NCI-H774 (cell line): ENCODE results near the gene FOXF1.

Experiments used
- DNase-seq: peaks from one replicate; lab custom pipeline; 2025; lab: John Stamatoyannopoulos, UW

Gene FOXF1

GRCh38 chr16:86505185-86505898 is 5.0 kb upstream of the FOXF1 start:
- no peak for DNase-seq

- no peak for DNase-seq
Observed at GRCh38 chr16:86505899-86506864, 4.1 kb upstream of the FOXF1 start.

- DNase-seq = no peak
Observed at GRCh38 chr16:86507173-86508027, 2.9 kb upstream of the FOXF1 start.

GRCh38 chr16:86508028-86508946 is 2.0 kb upstream of the FOXF1 start:
- no peak for DNase-seq

GRCh38 chr16:86508947-86509758 is 1.2 kb upstream of the FOXF1 start:
- no peak for DNase-seq

- DNase-seq = no peak
Observed at GRCh38 chr16:86509759-86510464, 415 bp upstream of the FOXF1 start.

GRCh38 chr16:86511317-86512161 is 1.2 kb downstream of the FOXF1 start:
- no peak for DNase-seq

GRCh38 chr16:86512301-86512859 is 2.1 kb downstream of the FOXF1 start:
- DNase-seq = no peak

- DNase-seq = no peak
Observed at GRCh38 chr16:86512860-86513470, 2.6 kb downstream of the FOXF1 start.

- no peak for DNase-seq
Observed at GRCh38 chr16:86513471-86514277, 3.3 kb downstream of the FOXF1 start.

GRCh38 chr16:86514481-86515376 is 4.4 kb downstream of the FOXF1 start:
- DNase-seq = no peak

- no peak for DNase-seq
Observed at GRCh38 chr16:86515413-86515776, 5.1 kb downstream of the FOXF1 start.

GRCh38 chr16:86515777-86516622 is 5.7 kb downstream of the FOXF1 start:
- DNase-seq = no peak

GRCh38 chr16:86516623-86517003 is 6.3 kb downstream of the FOXF1 start:
- DNase-seq = no peak

- no peak for DNase-seq
Observed at GRCh38 chr16:86517033-86517432, 6.7 kb downstream of the FOXF1 start.
